Mesothelial cell of epicardium (in vitro differentiated cells): ENCODE results near the gene NOL3. TPM values are rescaled to one million over a fixed set of nuclear protein-coding genes. Genes with fewer than 3 reads are reported as not detected.

Experiments
- DNase-seq, 2 experiments: peaks; one replicate each; pipeline ENCODE4 v3.0.0; 2021; ENCODE audit warnings: low spot score in 2 of 2; ENCODE audit not compliant: unreplicated experiment in 2 of 2
- H3K27ac Mint-ChIP-seq: 2 replicates; pipeline ENCODE4 v1.8.0; 2021; ENCODE audit warnings: mixed read lengths
- H3K27me3 Mint-ChIP-seq: 2 replicates; pipeline ENCODE4 v1.8.0; 2021; ENCODE audit warnings: low read depth, mixed read lengths
- H3K36me3 Mint-ChIP-seq: 2 replicates; pipeline ENCODE4 v1.8.0; 2021; ENCODE audit warnings: mixed read lengths
- H3K4me1 Mint-ChIP-seq: 2 replicates; pipeline ENCODE4 v1.8.0; 2021; ENCODE audit warnings: mixed read lengths
- H3K4me3 Mint-ChIP-seq: 2 replicates; pipeline ENCODE4 v1.8.0; 2021; ENCODE audit warnings: mild to moderate bottlenecking, moderate library complexity, mixed read lengths
- H3K9me3 Mint-ChIP-seq: 2 replicates; pipeline ENCODE4 v1.8.0; 2021; ENCODE audit warnings: mixed read lengths
- total RNA-seq: library from RNA; stranded (reverse); gene quantifications from 3 replicates; pipeline ENCODE4 v1.2.1, GENCODE V29; 2021
- TF ChIP-seq, protein P1 (sequence below): fragments of 200-600 bp; sonication (generic); IDR thresholded peaks from one replicate; pipeline ENCODE4 v1.5.0; 2021; ENCODE audit warnings: antibody characterized with exemption; ENCODE audit not compliant: unreplicated experiment

The NOL3 gene
- total RNA-seq, 1 donor from 2014 or later, result 15.5 TPM

DNA sequence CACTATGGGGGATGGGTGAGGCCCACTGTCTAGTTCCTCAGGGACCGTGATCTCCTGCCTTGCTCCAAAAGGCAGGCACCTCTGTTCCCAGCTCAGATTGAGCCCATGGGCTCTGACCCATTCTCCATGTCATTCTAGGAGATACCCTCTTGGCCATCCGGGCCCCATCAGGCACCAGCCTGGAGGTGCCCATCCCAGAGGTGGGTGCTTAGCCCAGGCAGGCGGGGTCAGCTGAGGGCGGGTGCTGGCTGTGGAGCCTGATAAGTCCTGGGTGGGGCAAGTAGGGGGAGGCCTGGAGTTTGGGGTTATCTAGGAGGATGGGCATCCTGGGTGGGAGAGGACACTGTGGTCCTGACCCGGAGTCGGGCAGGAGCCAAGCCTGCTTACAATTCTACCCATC, 23.9 kb downstream of the NOL3 start:
- Mint-ChIP-seq H3K4me3 (peak overlapping the region; percentile 84), H3K27ac (no peak overlapping the region), H3K27me3 (no peaks in the 10 kb centered on the region), H3K9me3 (no peaks in the 10 kb centered on the region), H3K4me1 (peaks cover 19% of the 10 kb centered on the region), H3K36me3 (peaks cover 16% of the 10 kb centered on the region)
- TF ChIP-seq, protein P1, sequence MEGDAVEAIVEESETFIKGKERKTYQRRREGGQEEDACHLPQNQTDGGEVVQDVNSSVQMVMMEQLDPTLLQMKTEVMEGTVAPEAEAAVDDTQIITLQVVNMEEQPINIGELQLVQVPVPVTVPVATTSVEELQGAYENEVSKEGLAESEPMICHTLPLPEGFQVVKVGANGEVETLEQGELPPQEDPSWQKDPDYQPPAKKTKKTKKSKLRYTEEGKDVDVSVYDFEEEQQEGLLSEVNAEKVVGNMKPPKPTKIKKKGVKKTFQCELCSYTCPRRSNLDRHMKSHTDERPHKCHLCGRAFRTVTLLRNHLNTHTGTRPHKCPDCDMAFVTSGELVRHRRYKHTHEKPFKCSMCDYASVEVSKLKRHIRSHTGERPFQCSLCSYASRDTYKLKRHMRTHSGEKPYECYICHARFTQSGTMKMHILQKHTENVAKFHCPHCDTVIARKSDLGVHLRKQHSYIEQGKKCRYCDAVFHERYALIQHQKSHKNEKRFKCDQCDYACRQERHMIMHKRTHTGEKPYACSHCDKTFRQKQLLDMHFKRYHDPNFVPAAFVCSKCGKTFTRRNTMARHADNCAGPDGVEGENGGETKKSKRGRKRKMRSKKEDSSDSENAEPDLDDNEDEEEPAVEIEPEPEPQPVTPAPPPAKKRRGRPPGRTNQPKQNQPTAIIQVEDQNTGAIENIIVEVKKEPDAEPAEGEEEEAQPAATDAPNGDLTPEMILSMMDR, result no peak
- no peak for DNase-seq

DNA sequence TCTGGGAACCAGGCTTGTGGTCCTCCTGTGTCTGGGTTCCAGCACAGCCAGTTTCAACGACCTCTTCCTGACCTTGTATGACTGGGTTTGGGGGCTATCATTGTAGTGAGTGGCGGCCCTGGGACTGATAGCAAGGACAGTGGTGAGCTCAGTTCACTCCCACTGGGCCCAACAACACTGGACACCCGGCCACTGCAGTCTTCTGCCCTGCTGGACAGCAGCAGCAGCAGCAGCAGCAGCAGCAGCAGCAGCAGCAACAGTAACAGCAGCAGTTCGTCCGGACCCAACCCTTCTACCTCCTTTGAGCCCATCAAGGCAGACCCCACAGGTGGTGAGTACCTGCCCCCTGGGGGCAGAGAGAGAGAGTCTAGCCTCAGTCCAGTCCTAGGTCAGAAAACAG, 25.3 kb downstream of the NOL3 start:
- Mint-ChIP-seq H3K36me3 (peaks cover 16% of the 10 kb centered on the region), H3K4me1 (peaks cover 24% of the 10 kb centered on the region), H3K4me3 (no peak overlapping the region), H3K27me3 (peaks cover 5% of the 10 kb centered on the region), H3K9me3 (no peaks in the 10 kb centered on the region), H3K27ac (no peak overlapping the region)
- no peak for DNase-seq
- TF ChIP-seq, protein P1, result no peak

DNA sequence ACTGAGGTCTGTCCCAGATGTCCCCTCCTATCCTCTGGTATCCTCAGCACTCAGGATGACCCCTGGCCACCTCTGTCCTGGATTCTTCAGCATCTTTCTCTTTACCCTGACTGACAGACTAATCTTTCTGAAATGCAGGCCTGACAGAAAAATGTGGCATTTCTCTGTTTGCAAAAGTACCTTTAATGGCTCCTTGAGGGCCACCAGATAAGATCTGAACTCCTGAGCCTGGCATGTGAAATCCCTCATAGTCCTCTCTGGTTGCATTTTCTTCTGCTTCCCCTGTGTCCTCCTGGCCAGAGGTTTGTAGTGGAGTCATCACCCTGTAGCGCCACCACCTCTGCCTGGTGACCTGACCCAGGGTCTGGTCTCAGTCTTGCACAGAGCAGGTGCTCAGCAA, 26.5 kb downstream of the NOL3 start:
- no peak for DNase-seq
- H3K27me3 Mint-ChIP-seq, result peaks cover 5% of the 10 kb centered on the region
- no peak overlapping the region for H3K4me3 Mint-ChIP-seq
- peaks cover 22% of the 10 kb centered on the region for H3K4me1 Mint-ChIP-seq
- H3K9me3 Mint-ChIP-seq, result no peaks in the 10 kb centered on the region
- H3K27ac Mint-ChIP-seq, result no peak overlapping the region
- peaks cover 16% of the 10 kb centered on the region for H3K36me3 Mint-ChIP-seq
- TF ChIP-seq, protein P1, result no peak

DNA sequence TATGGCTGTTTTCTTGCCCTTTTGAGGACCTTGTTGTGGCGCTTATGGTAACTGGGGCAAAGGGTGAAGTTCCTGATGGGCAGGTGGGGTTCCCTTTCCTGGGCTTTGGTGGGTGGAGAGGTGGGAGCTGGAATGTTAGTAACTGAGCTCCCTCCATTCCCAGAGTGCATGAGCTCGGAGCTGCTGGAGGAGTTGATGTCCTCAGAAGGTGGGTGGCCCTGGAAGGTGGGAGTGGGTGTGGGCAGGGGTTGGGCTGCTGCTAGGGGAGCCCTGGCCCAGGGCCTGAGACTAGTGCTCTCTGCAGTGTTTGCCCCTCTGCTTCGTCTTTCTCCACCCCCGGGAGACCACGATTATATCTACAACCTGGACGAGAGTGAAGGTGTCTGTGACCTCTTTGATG, 27.4 kb downstream of the NOL3 start:
- Mint-ChIP-seq H3K4me3 (no peak overlapping the region), H3K4me1 (peaks cover 18% of the 10 kb centered on the region), H3K9me3 (no peaks in the 10 kb centered on the region), H3K36me3 (peaks cover 16% of the 10 kb centered on the region), H3K27me3 (peaks cover 5% of the 10 kb centered on the region), H3K27ac (no peak overlapping the region)
- TF ChIP-seq, protein P1, result no peak
- no peak for DNase-seq

DNA sequence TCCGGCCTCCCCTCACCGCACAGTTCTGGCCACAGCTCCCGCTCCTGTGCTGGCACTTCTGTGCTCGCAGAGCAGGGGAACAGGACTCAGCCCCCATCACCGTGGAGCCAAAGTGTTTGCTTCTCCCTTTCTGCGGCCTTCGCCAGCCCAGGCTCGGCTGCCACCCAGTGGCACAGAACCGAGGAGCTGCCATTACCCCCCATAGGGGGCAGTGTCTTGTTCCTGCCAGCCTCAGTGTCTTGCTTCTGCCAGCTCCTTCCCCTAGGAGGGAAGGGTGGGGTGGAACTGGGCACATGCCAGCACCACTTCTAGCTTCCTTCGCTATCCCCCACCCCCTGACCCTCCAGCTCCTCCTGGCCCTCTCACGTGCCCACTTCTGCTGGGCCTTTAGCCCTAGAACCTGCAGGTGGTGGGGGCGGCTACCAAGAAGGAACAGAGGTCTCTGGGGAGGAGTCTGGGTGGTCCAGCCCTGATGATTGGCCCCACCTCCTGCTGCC, 27.9 kb downstream of the NOL3 start:
- H3K36me3 Mint-ChIP-seq, result peaks cover 16% of the 10 kb centered on the region
- H3K27me3 Mint-ChIP-seq, result peaks cover 5% of the 10 kb centered on the region
- H3K9me3 Mint-ChIP-seq, result no peaks in the 10 kb centered on the region
- TF ChIP-seq, protein P1, result peak; percentile 19
- no peak overlapping the region for H3K4me3 Mint-ChIP-seq
- H3K27ac Mint-ChIP-seq, result no peak overlapping the region
- peaks cover 14% of the 10 kb centered on the region for H3K4me1 Mint-ChIP-seq
- no peak for DNase-seq
